Measurements from ENCODE around the gene DLG5. TPM values are rescaled to one million over a fixed set of nuclear protein-coding genes. Genes with fewer than 3 reads are reported as not detected.

DLG5 gene
- total and polyA plus RNA-seq, 9 of the 15 experiments (the other 6 are each of a cell fraction or from before 2014, with no cell fraction given), result 1.4 to 26.8 (median 11.2) TPM

- TF ChIP-seq HMGXB4 (CRISPR knock-in tag; IDR thresholded peaks at IDR 0.05), result no peak
- TF ChIP-seq ZNF133 (CRISPR knock-in tag; IDR thresholded peaks at IDR 0.05), result no peak
Measured at GRCh38 chr10:77787440-77787839, 139.1 kb downstream of the DLG5 start (continued).

GRCh38 chr10:77784856-77785255 lies 141.7 kb downstream of the DLG5 start:
- ATAC-seq (no peak), FAIRE-seq (no peak), DNase-seq (ENCODE audit: extremely low read depth in 1 of 4, low spot score in 3 of 4) (no peak)
- H3K4me2 ChIP-seq (ENCODE audit: insufficient read depth, low read length), result no peak overlapping the region
- H3K36me3 ChIP-seq (ENCODE audit: control insufficient read depth, insufficient read depth, low read length), result peaks cover 7% of the 10 kb centered on the region; the same call in 2 of the 3 replicates
- no TSS peak for BruUV-seq (replicated peaks)
- in situ Hi-C loops (cut with MboI) (no loop called here), intact Hi-C loops (cut with micrococcal nuclease) (no loop called here)
- H3K9ac ChIP-seq (ENCODE audit: insufficient read depth in 1 of 2, low read depth in 2 of 2, low read length in 2 of 2), result no peak overlapping the region
- H3K4me3 ChIP-seq, result no peak overlapping the region
- 95% methylated on average over 4 of the region's 4 CpGs for WGBS (ENCODE audit: insufficient coverage, low coverage, missing lambda C conversion rate)
- H3K9me1 ChIP-seq (ENCODE audit: control insufficient read depth, insufficient read depth, low read length), result no peaks in the 10 kb centered on the region
- POLR2A ChIA-PET, result interaction anchor here (0.8 to 0.9 kb wide), 2 partner anchors 15 kb away, joined by 4 read pairs; no protein-coding TSS in a partner anchor
- no peak overlapping the region for H2AFZ ChIP-seq (ENCODE audit: low read depth, low read length)
- H3K27ac ChIP-seq (ENCODE audit: extremely low read depth, low read depth, low read length), result no peak overlapping the region
- no peaks in the 10 kb centered on the region for H3K9me3 ChIP-seq (replicated peaks; ENCODE audit: control insufficient read depth, insufficient read depth, low read depth, low read length)
- H4K20me1 ChIP-seq (replicated peaks; ENCODE audit: control insufficient read depth, insufficient read depth, low read length), result no peaks in the 10 kb centered on the region
- H3K4me1 ChIP-seq (replicated peaks in 1 of 2; ENCODE audit: control insufficient read depth in 2 of 2, insufficient read depth in 2 of 2, low read length in 2 of 2), result no peaks in the 10 kb centered on the region
- H3K27me3 ChIP-seq (ENCODE audit: control insufficient read depth in 2 of 2, insufficient read depth in 2 of 2, low read length in 2 of 2), result no peaks in the 10 kb centered on the region
- CTCF ChIA-PET (ENCODE audit: low intra/inter-chr PET ratio), result no interaction called here
- H3K79me2 ChIP-seq (ENCODE audit: control insufficient read depth, insufficient read depth, low read length), result no peaks in the 10 kb centered on the region
- TF ChIP-seq RUNX1 (IDR thresholded peaks at IDR 0.05; ENCODE audit: low read depth), result no peak
- no peak for TF ChIP-seq NFYB (IDR thresholded peaks at IDR 0.05; ENCODE audit: extremely low read depth, insufficient read length)
- TF ChIP-seq KLF1 (tag; IDR thresholded peaks at IDR 0.05), result no peak
- TF ChIP-seq ZKSCAN3 (CRISPR knock-in tag; IDR thresholded peaks at IDR 0.05), result no peak
- TF ChIP-seq RBM17 (IDR thresholded peaks at IDR 0.05; ENCODE audit: borderline replicate concordance, low read depth, low read length), result no peak
- no peak for TF ChIP-seq NR3C1 (CRISPR knock-in tag; IDR thresholded peaks at IDR 0.05)
- no peak for TF ChIP-seq POU5F1 (IDR thresholded peaks at IDR 0.05; ENCODE audit: borderline replicate concordance, low read depth, low read length, partially characterized antibody)
- no peak for TF ChIP-seq CC2D1A (IDR thresholded peaks at IDR 0.05)
- no peak for TF ChIP-seq XRCC3 (IDR thresholded peaks at IDR 0.05)
- TF ChIP-seq IFI16 (CRISPR knock-in tag; IDR thresholded peaks at IDR 0.05), result no peak
- TF ChIP-seq DLX4 (CRISPR knock-in tag; IDR thresholded peaks at IDR 0.05), result no peak
- TF ChIP-seq HNRNPK (IDR thresholded peaks at IDR 0.05; ENCODE audit: low read depth, low read length, poor library complexity, severe bottlenecking), result no peak
- no peak for TF ChIP-seq CHAMP1 (IDR thresholded peaks at IDR 0.05)
